ENCODE results near the gene OPALIN.

The OPALIN gene

DNA sequence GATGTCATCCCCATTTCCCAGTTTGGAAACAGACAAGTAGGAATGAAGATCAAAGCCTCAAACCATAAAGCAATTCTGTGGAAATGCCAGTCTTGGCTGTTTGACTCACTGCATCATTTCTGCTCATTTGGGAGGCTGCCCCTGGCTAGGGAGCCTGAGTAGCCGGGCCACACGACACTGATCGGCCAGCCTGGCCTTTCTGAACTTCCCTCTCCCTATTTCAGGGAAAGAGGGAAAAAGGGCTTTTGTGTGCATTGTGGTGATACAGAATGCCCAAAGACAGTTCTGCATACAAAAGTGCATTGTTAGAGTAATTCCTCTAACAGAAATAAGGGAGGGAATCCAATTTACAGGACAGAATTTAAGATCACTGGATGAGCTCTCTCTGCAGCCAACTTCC, 41.7 kb upstream of the OPALIN start:
- H3K4me3 ChIP-seq (ENCODE audit: low read depth, low read length), result no peak overlapping the region
- TF ChIP-seq, protein P1, sequence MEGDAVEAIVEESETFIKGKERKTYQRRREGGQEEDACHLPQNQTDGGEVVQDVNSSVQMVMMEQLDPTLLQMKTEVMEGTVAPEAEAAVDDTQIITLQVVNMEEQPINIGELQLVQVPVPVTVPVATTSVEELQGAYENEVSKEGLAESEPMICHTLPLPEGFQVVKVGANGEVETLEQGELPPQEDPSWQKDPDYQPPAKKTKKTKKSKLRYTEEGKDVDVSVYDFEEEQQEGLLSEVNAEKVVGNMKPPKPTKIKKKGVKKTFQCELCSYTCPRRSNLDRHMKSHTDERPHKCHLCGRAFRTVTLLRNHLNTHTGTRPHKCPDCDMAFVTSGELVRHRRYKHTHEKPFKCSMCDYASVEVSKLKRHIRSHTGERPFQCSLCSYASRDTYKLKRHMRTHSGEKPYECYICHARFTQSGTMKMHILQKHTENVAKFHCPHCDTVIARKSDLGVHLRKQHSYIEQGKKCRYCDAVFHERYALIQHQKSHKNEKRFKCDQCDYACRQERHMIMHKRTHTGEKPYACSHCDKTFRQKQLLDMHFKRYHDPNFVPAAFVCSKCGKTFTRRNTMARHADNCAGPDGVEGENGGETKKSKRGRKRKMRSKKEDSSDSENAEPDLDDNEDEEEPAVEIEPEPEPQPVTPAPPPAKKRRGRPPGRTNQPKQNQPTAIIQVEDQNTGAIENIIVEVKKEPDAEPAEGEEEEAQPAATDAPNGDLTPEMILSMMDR (IDR thresholded peaks at IDR 0.05; ENCODE audit: borderline replicate concordance, insufficient read depth, low read depth, low read length), result no peak

DNA sequence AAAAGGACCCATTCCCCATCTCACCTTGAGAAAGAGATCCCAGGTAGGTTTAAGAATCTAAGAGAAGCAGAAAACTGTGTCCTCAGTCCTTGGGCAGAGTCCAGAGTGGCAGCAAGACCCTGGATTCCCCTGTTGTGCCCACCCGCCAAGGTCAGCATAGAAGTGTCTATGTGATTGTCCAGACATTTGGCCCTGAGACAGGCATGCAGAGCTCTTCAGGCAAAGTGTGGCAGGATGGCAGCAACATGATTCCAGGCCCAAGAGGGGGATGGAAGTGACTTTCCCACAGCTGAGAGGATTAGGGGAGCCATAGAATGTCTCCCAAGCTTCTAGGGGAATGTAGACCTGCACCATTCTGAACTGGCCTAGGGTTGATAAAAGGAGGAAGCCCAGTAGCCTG, 39.1 kb upstream of the OPALIN start:
- H3K4me3 ChIP-seq (ENCODE audit: low read depth, low read length), result no peak overlapping the region
- TF ChIP-seq, protein P1 (IDR thresholded peaks at IDR 0.05; ENCODE audit: borderline replicate concordance, insufficient read depth, low read depth, low read length), result no peak

DNA sequence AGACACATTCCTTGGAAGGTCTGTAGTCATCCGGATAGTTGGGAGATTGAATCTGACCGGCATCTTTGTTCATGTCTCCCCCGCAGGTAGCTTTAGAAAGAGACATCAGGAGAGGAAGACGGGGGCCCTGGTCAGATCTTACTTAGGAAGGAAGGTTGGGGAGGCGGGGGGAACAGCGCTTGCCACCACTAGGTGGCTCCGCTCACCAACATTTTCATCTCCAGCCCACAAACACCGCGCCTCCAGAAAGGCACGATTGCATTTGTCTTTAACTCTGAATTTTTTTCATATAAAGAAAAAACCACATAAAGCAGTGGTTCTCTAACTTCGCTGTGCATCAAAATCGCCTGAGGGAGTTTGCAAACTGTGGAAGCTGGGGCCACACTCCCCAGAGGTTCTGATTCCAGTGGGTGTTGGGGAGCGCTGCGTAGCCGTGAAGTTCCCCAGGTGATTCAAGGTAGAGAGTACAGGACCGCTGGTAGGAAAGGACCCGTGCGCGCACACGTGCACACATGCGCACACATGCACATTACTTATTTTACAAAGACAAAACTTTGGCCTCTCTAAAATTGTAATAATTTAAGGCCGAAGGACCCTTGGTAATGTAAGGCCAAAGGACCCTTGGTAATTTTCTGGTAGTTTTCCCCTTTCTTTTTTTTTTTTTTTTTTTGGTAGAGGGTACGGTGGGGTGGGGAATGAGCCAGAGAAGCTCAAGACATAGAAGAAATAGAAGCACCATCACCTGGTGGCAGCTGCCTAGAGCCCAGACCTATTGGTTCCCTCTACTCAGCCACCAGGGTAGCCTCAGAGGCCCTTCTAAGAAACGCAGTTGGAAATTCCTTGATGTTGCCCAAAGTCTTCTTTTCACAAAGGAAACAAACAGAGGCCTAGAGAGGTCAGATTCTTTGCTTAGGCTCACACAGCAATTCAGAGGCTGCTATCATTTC, 37.4 kb upstream of the OPALIN start:
- H3K4me3 ChIP-seq (ENCODE audit: low read depth, low read length), result no peak overlapping the region
- TF ChIP-seq, protein P1 (IDR thresholded peaks at IDR 0.05; ENCODE audit: borderline replicate concordance, insufficient read depth, low read depth, low read length), result peak; percentile 84

DNA sequence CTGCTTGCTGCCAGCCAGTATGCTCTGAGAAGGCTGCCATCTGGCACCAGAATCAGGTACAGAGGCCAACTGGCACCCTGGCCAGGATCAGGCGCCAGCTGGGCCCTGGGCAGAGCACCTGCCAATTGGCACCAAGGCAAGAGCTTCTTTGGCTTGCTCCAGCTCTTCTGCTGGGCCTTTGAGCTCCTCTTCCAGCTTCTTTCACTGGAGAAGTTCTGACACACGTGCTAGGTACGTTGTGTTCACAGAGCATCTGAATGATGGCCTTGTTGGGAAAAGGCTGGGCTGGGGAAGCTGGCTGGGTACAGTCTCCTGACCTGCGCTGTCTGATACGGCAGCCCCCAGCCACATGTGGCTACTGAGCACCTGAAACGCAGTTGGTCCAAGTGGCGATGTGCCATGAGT, 31.7 kb upstream of the OPALIN start:
- TF ChIP-seq, protein P1 (IDR thresholded peaks at IDR 0.05; ENCODE audit: borderline replicate concordance, insufficient read depth, low read depth, low read length), result no peak
- no peak overlapping the region for H3K4me3 ChIP-seq (ENCODE audit: low read depth, low read length)

DNA sequence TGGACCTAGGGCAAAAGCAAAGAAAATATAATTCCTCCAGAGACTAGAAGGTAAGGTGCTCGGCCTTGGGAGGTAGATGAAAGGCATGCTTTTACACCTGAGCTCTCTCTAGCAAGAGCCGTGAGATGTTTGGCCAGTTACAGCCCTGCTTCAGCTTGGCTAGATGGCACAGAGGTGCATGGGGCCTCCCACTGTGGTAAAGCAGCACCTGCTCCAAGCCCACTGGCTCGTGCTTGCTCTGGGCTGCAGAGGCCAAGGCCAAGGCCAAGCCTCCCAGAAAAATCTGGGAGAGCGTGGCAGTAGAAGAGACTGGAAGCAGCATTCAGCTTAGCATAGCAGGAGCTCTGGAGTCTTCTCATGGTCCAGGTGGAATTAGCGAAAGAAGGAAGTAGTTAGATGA, 31.0 kb upstream of the OPALIN start:
- TF ChIP-seq, protein P1 (IDR thresholded peaks at IDR 0.05; ENCODE audit: borderline replicate concordance, insufficient read depth, low read depth, low read length), result no peak
- no peak overlapping the region for H3K4me3 ChIP-seq (ENCODE audit: low read depth, low read length)

DNA sequence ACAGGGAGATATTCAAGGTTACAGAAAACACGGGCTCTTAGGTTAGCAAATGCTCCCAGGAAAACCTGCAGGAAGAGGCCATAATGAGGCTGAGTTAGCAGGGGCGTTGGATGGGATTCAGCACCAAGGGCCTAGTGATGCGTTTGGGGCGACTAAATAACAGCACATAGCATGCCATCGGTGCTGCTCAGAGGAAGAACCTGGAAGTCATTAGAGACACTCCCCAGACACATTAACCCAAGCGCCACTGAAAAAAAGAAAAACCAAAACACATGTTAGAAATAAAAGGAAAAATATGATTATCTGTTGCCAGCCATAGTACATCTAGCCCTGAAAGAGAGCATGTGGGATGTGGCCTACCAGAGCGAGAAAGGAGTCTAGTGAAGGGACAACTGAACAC, 28.8 kb upstream of the OPALIN start:
- TF ChIP-seq, protein P1 (IDR thresholded peaks at IDR 0.05; ENCODE audit: borderline replicate concordance, insufficient read depth, low read depth, low read length), result no peak
- no peak overlapping the region for H3K4me3 ChIP-seq (ENCODE audit: low read depth, low read length)

DNA sequence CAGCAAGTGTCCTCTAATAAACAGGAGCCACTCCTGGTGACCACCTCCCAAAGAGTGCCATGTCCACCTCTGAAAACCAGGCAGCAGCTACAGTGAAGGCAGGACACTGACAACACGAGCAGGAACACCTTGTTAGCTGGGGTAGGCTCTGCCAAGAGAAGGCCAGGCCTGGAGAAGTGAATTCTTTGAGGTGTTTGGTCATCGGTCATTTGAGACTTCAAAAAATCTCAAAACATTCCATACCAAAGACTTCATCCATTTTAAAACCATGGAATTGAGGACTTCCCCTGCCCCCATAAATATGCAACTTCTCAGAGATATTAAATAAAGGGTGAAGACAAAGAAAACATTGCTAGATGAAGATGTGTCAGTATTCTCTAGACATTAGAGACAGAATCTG, 28.4 kb upstream of the OPALIN start:
- H3K4me3 ChIP-seq (ENCODE audit: low read depth, low read length), result no peak overlapping the region
- TF ChIP-seq, protein P1 (IDR thresholded peaks at IDR 0.05; ENCODE audit: borderline replicate concordance, insufficient read depth, low read depth, low read length), result no peak

Measured in GM12875 (cell line).